Measurements from ENCODE around the gene TADA3.

TADA3 gene

DNA sequence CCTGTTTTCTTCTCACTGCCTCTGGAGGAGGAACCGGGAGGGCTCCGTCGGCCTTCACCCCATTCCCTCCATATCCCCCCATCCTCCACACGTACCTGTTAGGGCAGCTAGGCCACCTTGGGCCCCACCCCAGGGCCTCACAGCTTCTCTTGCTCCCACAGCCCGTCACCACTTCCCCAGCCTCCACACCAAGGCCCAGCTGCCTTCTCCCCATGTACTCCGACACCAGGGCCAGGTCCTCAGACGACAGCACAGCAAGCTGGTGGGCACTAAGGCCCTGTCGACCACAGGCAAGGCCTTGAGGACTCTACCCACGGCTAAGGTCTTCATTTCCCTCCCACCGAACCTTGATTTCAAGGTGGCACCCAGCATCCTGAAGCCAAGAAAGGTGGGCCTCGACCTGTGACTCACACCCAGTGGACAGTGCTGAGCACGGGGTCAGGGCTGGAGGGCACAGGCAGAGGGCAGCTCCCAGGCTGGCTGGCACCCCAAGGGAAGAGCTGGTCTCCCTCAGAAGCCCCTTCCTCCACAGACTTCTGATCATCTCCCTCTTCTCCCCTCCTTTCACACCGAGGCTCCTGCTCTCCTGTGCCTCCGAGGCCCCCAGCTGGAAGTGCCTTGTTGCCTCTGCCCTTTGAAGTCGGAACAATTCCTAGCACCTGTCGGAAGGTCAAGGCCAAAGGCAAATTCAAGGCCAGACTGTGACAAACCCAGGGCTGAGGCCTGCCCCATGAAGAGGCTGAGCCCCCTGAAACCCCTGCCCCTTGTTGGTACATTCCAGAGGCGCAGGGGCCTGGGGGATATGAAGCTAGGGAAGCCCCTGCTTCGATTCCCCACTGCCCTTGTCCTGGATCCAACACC is 42.5 kb upstream of the TADA3 start:
- Histone ChIP-seq H3K36me3 (ENCODE audit: control insufficient read depth, insufficient read depth, low read length) (peaks cover 17% of the 10 kb centered on the region), H3K4me3 (replicated peaks; ENCODE audit: low read depth, low read length) (no peak overlapping the region), H3K27me3 (replicated peaks; ENCODE audit: control insufficient read depth, insufficient read depth, low read length) (no peaks in the 10 kb centered on the region)
- TF ChIP-seq, protein P1, sequence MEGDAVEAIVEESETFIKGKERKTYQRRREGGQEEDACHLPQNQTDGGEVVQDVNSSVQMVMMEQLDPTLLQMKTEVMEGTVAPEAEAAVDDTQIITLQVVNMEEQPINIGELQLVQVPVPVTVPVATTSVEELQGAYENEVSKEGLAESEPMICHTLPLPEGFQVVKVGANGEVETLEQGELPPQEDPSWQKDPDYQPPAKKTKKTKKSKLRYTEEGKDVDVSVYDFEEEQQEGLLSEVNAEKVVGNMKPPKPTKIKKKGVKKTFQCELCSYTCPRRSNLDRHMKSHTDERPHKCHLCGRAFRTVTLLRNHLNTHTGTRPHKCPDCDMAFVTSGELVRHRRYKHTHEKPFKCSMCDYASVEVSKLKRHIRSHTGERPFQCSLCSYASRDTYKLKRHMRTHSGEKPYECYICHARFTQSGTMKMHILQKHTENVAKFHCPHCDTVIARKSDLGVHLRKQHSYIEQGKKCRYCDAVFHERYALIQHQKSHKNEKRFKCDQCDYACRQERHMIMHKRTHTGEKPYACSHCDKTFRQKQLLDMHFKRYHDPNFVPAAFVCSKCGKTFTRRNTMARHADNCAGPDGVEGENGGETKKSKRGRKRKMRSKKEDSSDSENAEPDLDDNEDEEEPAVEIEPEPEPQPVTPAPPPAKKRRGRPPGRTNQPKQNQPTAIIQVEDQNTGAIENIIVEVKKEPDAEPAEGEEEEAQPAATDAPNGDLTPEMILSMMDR (IDR thresholded peaks at IDR 0.05; ENCODE audit: insufficient read depth, low read length, poor library complexity, severe bottlenecking), result no peak
- no peak for DNase-seq (ENCODE audit: extremely low read depth, insufficient read length)

DNA sequence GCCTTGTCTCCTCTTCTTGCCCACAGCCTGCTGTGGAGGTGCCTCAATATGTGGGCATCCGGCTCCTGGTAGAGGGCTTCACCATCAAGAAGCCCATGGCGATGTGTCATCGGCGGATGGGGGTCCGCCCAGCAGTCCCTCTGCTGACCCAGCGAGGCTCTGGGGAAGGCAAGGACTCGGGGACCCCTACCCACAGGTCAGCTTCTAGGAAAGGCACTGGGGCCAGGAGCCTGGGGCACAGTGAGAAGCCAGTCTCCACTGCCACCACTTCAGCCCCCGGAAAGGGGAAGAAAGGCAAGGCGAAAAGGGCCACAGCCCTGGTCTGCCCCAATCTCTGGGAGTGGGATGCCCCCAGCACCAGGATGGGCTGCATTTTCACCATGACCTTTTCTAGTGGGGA is 40.8 kb upstream of the TADA3 start:
- no peak overlapping the region for H3K4me3 ChIP-seq (replicated peaks; ENCODE audit: low read depth, low read length)
- DNase-seq (ENCODE audit: extremely low read depth, insufficient read length), result no peak
- peaks cover 13% of the 10 kb centered on the region for H3K36me3 ChIP-seq (ENCODE audit: control insufficient read depth, insufficient read depth, low read length)
- TF ChIP-seq, protein P1 (IDR thresholded peaks at IDR 0.05; ENCODE audit: insufficient read depth, low read length, poor library complexity, severe bottlenecking), result no peak
- no peaks in the 10 kb centered on the region for H3K27me3 ChIP-seq (replicated peaks; ENCODE audit: control insufficient read depth, insufficient read depth, low read length)

DNA sequence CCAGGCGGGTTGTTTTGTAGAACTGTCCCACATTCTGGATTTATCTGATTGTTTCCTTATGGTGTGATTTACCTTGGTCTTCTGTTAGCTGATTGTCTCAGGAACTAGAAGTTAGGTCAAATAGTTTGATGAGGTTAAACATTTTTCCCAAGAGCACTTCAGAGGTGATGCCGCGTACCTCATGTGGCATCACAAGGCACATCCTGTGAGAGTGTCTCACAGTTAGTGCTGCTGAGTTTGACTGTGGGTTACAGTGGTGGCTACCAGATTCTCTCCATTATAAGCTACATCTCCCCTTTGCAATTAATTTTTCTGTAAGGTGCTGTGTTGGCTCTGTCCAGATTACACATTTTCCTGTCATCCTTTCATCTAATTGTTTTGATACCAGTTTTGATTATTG is 39.0 kb upstream of the TADA3 start:
- DNase-seq (ENCODE audit: extremely low read depth, insufficient read length), result no peak
- Histone ChIP-seq H3K4me3 (replicated peaks; ENCODE audit: low read depth, low read length) (no peak overlapping the region), H3K36me3 (ENCODE audit: control insufficient read depth, insufficient read depth, low read length) (peaks cover 11% of the 10 kb centered on the region), H3K27me3 (replicated peaks; ENCODE audit: control insufficient read depth, insufficient read depth, low read length) (no peaks in the 10 kb centered on the region)
- TF ChIP-seq, protein P1 (IDR thresholded peaks at IDR 0.05; ENCODE audit: insufficient read depth, low read length, poor library complexity, severe bottlenecking), result no peak

DNA sequence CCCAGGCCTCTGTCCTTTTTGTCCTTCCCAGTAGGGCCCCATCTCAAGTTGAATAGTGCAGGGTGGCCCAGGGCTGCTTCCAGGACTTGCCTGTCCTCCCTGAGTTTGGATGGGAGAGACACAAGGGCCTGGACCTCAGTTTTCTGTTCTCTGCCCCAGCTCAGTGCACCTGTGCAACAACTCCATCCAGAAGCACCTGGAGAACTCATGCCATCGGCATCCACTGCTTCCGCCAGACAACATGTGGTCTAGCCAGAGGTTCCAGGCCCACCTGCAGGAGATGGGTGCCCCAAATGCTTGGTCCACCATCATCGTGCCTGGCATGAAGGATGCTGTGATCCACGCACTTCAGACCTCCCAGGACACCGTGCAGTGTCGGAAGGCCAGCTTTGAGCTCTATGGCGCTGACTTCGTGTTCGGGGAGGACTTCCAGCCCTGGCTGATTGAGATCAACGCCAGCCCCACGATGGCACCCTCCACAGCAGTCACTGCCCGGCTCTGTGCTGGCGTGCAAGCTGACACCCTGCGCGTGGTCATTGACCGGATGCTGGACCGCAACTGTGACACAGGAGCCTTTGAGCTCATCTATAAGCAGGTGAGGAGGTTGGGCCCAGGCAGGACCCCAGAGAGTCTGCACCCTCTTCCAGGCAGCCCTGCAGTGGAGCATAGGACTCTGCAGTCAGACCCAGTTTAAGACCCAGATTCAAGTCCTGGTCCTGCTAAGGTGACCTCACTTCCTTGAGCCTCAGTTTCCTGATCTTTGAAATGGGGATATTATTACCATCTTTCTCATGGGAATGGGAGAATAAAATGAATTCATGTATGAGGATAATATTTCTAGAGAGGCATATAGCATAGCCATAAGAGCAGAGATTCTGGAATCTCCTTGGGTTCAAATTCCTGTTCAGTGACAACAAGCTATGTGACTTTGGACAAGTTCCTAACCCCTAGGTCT is 36.8 kb upstream of the TADA3 start:
- DNase-seq (ENCODE audit: extremely low read depth, insufficient read length), result no peak
- TF ChIP-seq, protein P1 (IDR thresholded peaks at IDR 0.05; ENCODE audit: insufficient read depth, low read length, poor library complexity, severe bottlenecking), result no peak
- H3K4me3 ChIP-seq (replicated peaks; ENCODE audit: low read depth, low read length), result no peak overlapping the region
- no peaks in the 10 kb centered on the region for H3K27me3 ChIP-seq (replicated peaks; ENCODE audit: control insufficient read depth, insufficient read depth, low read length)
- peaks cover 8% of the 10 kb centered on the region for H3K36me3 ChIP-seq (ENCODE audit: control insufficient read depth, insufficient read depth, low read length)

DNA sequence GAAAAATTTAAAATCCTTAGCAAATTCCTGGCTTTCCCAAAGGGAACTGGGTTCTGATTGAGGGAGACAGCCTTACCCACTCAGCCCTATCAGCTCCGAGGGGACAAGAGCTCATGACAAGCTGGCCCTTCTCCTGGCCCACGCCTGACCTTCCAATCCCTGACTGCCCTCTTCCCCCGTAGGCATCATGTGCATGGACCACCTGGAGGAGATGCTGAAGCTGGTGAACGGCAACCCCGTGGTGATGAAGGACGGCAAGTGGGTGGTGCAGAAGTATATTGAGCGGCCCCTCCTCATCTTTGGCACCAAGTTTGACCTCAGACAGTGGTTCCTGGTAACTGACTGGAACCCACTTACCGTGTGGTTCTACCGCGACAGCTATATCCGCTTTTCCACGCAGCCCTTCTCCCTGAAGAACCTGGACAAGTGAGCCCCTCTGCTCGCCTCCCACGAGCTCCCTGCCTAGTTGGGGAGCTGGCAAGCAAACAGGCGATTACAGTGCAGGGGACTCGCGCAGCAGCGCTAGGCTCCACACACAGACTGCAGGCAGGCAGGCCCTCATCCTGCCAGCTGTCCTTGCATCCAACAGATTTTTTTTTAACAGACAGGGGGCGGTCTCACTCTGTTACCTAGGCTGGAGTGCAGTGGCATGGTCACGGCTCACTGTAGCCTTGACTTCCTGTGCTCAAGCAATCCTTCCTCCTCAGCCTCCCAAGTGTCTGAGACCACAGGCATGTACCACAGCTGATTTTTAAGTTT is 34.7 kb upstream of the TADA3 start:
- TF ChIP-seq, protein P1 (IDR thresholded peaks at IDR 0.05; ENCODE audit: insufficient read depth, low read length, poor library complexity, severe bottlenecking), result peak; percentile 41
- Histone ChIP-seq H3K36me3 (ENCODE audit: control insufficient read depth, insufficient read depth, low read length) (peaks cover 6% of the 10 kb centered on the region), H3K4me3 (replicated peaks; ENCODE audit: low read depth, low read length) (no peak overlapping the region), H3K27me3 (replicated peaks; ENCODE audit: control insufficient read depth, insufficient read depth, low read length) (no peaks in the 10 kb centered on the region)
- no peak for DNase-seq (ENCODE audit: extremely low read depth, insufficient read length)

Data from GM06990 (cell line).